Endothelial cell of umbilical vein (primary cell): ENCODE measurements around the gene ATRIP. TPM values are rescaled to one million over a fixed set of nuclear protein-coding genes. Genes with fewer than 3 reads are reported as not detected.

Source experiments
- BruUV-seq: library from RNA; stranded (reverse); fragments of 400-500 nt; replicated peaks from 2 replicates; lab custom pipeline; 2021; lab: Mats Ljungman, UMichigan
- CTCF ChIA-PET: fragments of 300-600, 350-600 bp; sonication (Branson Sonifier 250); formaldehyde crosslinking; loops from one replicate; lab custom pipeline; 2021; ENCODE audit warnings: antibody characterized with exemption, inconsistent platforms; lab: Charles Lee
- POLR2A ChIA-PET: fragments of 300-600, 350-600 bp; sonication (Branson Sonifier 250); formaldehyde crosslinking; loops from one replicate; lab custom pipeline; 2021; ENCODE audit warnings: antibody characterized with exemption, inconsistent platforms; lab: Charles Lee
- DNase-seq: peaks from one replicate; pipeline ENCODE4 v3.0.0-alpha.2; 2011; ENCODE audit warnings: low read depth, low spot score
- FAIRE-seq: peaks from 2 replicates; lab custom pipeline; 2011; peaks lifted over from hg19 to GRCh38; lab: Jason Lieb, UNC
- H2AFZ ChIP-seq: 2 replicates; pipeline ENCODE4 v1.6.0; 2012; ENCODE audit warnings: low read depth, low read length, control low read depth, inconsistent platforms
- H3K27ac ChIP-seq: 2 replicates; pipeline ENCODE4 v1.5.1; 2011; ENCODE audit warnings: low read depth, mild to moderate bottlenecking, control low read depth, low read length, moderate library complexity; ENCODE audit not compliant: insufficient read depth
- H3K27me3 ChIP-seq, 2 experiments: 2 replicates each; pipeline versions ENCODE4 v1.6.0 to v1.6.1; 2011; ENCODE audit warnings: low read length in 2 of 2, mixed read lengths in 1 of 2; ENCODE audit not compliant: control insufficient read depth in 2 of 2, insufficient read depth in 2 of 2
- H3K36me3 ChIP-seq, 2 experiments: 2 replicates in 1 of 2; 3 replicates in 1 of 2; pipeline ENCODE4 v1.5.1; 2011; ENCODE audit warnings: low read length in 2 of 2, mild to moderate bottlenecking in 1 of 2, moderate library complexity in 1 of 2; ENCODE audit not compliant: control insufficient read depth in 2 of 2, insufficient read depth in 2 of 2; ENCODE audit errors: extremely low read depth in 1 of 2
- H3K4me1 ChIP-seq: 3 replicates; pipeline ENCODE4 v1.5.1; 2011; ENCODE audit warnings: mild to moderate bottlenecking, low read length; ENCODE audit not compliant: control insufficient read depth, insufficient read depth; ENCODE audit errors: extremely low read depth
- H3K4me2 ChIP-seq: 2 replicates; pipeline ENCODE4 v1.6.1; 2011; ENCODE audit warnings: low read length, control low read depth, mixed read lengths; ENCODE audit not compliant: insufficient read depth
- H3K4me3 ChIP-seq, 3 experiments: fragments of 200-600 bp in 1 of 3; sonication (generic), shearing (Covaris generic) in 1 of 3; replicated peaks in 1 of 3; 2 replicates each; pipeline ENCODE4 v1.5.1; 2011 to 2016; ENCODE audit warnings: control low read depth in 3 of 3, low read length in 3 of 3, mild to moderate bottlenecking in 2 of 3, inconsistent platforms in 1 of 3, low read depth in 1 of 3, moderate library complexity in 1 of 3; ENCODE audit not compliant: insufficient read depth in 1 of 3
- H3K79me2 ChIP-seq: 2 replicates; pipeline ENCODE4 v1.6.0; 2012; ENCODE audit warnings: low read length, inconsistent platforms; ENCODE audit not compliant: control insufficient read depth, insufficient read depth
- H3K9ac ChIP-seq: replicated peaks from 2 replicates; pipeline ENCODE3; 2011; ENCODE audit warnings: low read length, control low read depth; ENCODE audit not compliant: insufficient read depth; ENCODE audit errors: extremely low read depth
- H3K9me1 ChIP-seq: replicated peaks from 3 replicates; pipeline ENCODE4 v1.6.0; 2011; ENCODE audit warnings: mild to moderate bottlenecking, low read length; ENCODE audit not compliant: control insufficient read depth, insufficient read depth; ENCODE audit errors: extremely low read depth
- H3K9me3 ChIP-seq: replicated peaks from 2 replicates; pipeline ENCODE4 v1.5.1; 2012; ENCODE audit warnings: low read length, inconsistent platforms; ENCODE audit not compliant: control insufficient read depth, insufficient read depth
- H4K20me1 ChIP-seq: replicated peaks from 2 replicates; pipeline ENCODE3; 2011; ENCODE audit warnings: mild to moderate bottlenecking, low read length; ENCODE audit not compliant: control insufficient read depth, insufficient read depth; ENCODE audit errors: extremely low read depth
- CTCF ChIP-seq, 2 donors: IDR thresholded peaks; 1 replicate in 1 of 2; 2 replicates in 1 of 2; pipeline ENCODE4 v1.5.1; 2011; ENCODE audit warnings: low read length in 2 of 2, mild to moderate bottlenecking in 2 of 2, moderate library complexity in 2 of 2, control low read depth in 1 of 2, inconsistent platforms in 1 of 2, low read depth in 1 of 2; ENCODE audit not compliant: insufficient read depth in 1 of 2; ENCODE audit errors: extremely low read depth in 1 of 2
- EZH2 ChIP-seq: IDR thresholded peaks from 2 replicates; pipeline ENCODE4 v1.6.1; 2012; ENCODE audit warnings: borderline replicate concordance, low read depth, mild to moderate bottlenecking, moderate library complexity, low read length, inconsistent platforms; ENCODE audit not compliant: severe bottlenecking
- FOS ChIP-seq: IDR thresholded peaks from 2 replicates; pipeline ENCODE4 v1.6.1; 2011; ENCODE audit warnings: mild to moderate bottlenecking, low read length, moderate library complexity, borderline replicate concordance; ENCODE audit not compliant: insufficient read depth
- GATA2 ChIP-seq: IDR thresholded peaks from 2 replicates; pipeline ENCODE4 v1.7.0; 2011; ENCODE audit warnings: low read depth, mild to moderate bottlenecking, moderate library complexity, mixed read lengths, low read length; ENCODE audit not compliant: insufficient read length, insufficient read depth
- JUN ChIP-seq: IDR thresholded peaks from 2 replicates; pipeline ENCODE4 v1.6.1; 2011; ENCODE audit warnings: borderline replicate concordance, low read depth; ENCODE audit not compliant: insufficient read length, insufficient read depth
- MAX ChIP-seq: IDR thresholded peaks from 2 replicates; pipeline ENCODE4 v1.6.1; 2011; ENCODE audit not compliant: insufficient read depth, insufficient read length
- MYC ChIP-seq: IDR thresholded peaks from one replicate; pipeline ENCODE4 v1.6.1; 2011; ENCODE audit warnings: mild to moderate bottlenecking, low read depth, low read length
- POLR2A ChIP-seq: IDR thresholded peaks from 2 replicates; pipeline ENCODE4 v1.6.1; 2012; ENCODE audit warnings: low read depth, mild to moderate bottlenecking, control low read depth, low read length
- POLR2AphosphoS5 ChIP-seq: IDR thresholded peaks from 2 replicates; pipeline ENCODE4 v1.6.1; 2012; ENCODE audit warnings: low read depth, mild to moderate bottlenecking, control low read depth, low read length, moderate library complexity; ENCODE audit not compliant: insufficient read depth
- dilution Hi-C: fragments of 300-500 bp; cut with MboI; formaldehyde crosslinking; loops from one replicate; pipeline ENCODE4 v1.15.0; 2019; ENCODE audit warnings: low sequenced_read_pairs; ENCODE audit not compliant: extremely low pct_ligation_motif_present
- intact Hi-C: fragments of 100-400 bp; cut with micrococcal nuclease; formaldehyde crosslinking; loops from one replicate; pipeline ENCODE4 v1.10.0; 2022
- polyA plus RNA-seq, 4 experiments: library from polyadenylated mRNA; depleted of rRNA in 3 of 4; stranded (reverse) in 3 of 4; unstranded in 1 of 4; fragments of >200 nt; gene quantifications; 2 replicates each; pipeline versions ENCODE4 v1.2.1 to v1.2.3, GENCODE V29; 2011 to 2012; ENCODE audit warnings: missing spikeins in 1 of 4
- total RNA-seq: library from RNA; stranded (reverse); gene quantifications from 2 replicates; pipeline ENCODE4 v1.2.3, GENCODE V29; 2021

The ATRIP gene
- total and polyA plus RNA-seq, 2 donors (not counting 3 experiments of a cell fraction or from before 2014, with no cell fraction given): 10.6 to 14.7 TPM

GRCh38 chr3:48411606-48412374 is 34.7 kb upstream of the ATRIP start:
- H3K27me3 ChIP-seq: no peaks in the 10 kb centered on the region
- POLR2A ChIA-PET: no interaction called here
- H3K79me2 ChIP-seq: no peaks in the 10 kb centered on the region
- H4K20me1 ChIP-seq: no peaks in the 10 kb centered on the region
- no peak overlapping the region for H2AFZ ChIP-seq
- no peaks in the 10 kb centered on the region for H3K4me1 ChIP-seq
- TF ChIP-seq EZH2 (no peak), MYC (no peak), MAX (no peak), GATA2 (no peak), JUN (no peak), CTCF (IDR thresholded peaks at IDR 0.05; ENCODE audit: extremely low read depth in 1 of 2, insufficient read depth in 1 of 2, low read depth in 1 of 2, low read length in 2 of 2) (no peak), POLR2A (no peak), FOS (no peak), POLR2AphosphoS5 (no peak)
- no peak overlapping the region for H3K4me3 ChIP-seq
- H3K9me3 ChIP-seq: no peaks in the 10 kb centered on the region
- H3K27ac ChIP-seq: no peak overlapping the region
- dilution Hi-C loops: no loop called here
- no peaks in the 10 kb centered on the region for H3K9me1 ChIP-seq
- peaks cover 0 to 36% of the 10 kb centered on the region in 2 experiments for H3K36me3 ChIP-seq
- FAIRE-seq (no peak), DNase-seq (no peak)
- CTCF ChIA-PET: interaction anchor here (2.0 to 4.3 kb wide), 2 partner anchors 11 to 24 kb away, joined by 12 to 13 read pairs; no protein-coding TSS in a partner anchor
- BruUV-seq: no TSS peak
- no peak overlapping the region for H3K4me2 ChIP-seq
- intact Hi-C loops: no loop called here
- H3K9ac ChIP-seq: no peak overlapping the region
